Lung (tissue), 12 donors: ENCODE measurements around the gene TUBGCP5. TPM values are rescaled to one million over a fixed set of nuclear protein-coding genes. Genes with fewer than 3 reads are reported as not detected.
"Not testable (repeated sequence)": the region's sequence is repeated elsewhere in the genome, so short reads cannot be mapped to it uniquely, and the experiment has no call there.

ENCODE experiments used
- ATAC-seq: fragments of 200-7000 bp; cut with Tn5 transposase; one replicate; pipeline ENCODE4 v1.9.1; 2020; ENCODE audit warnings: moderate number of reproducible peaks; ENCODE audit not compliant: insufficient read depth, low FRiP score
- DNase-seq, 3 donors: peaks; one replicate each; pipeline ENCODE4 v3.0.0-alpha.2; 2013 to 2017
- H3K27ac ChIP-seq, 2 donors: one replicate each; pipeline ENCODE4 v1.5.1; 2013; ENCODE audit warnings: mild to moderate bottlenecking in 2 of 2, moderate library complexity in 2 of 2, control low read depth in 1 of 2, inconsistent platforms in 1 of 2, low read depth in 1 of 2, low read length in 1 of 2
- H3K27me3 ChIP-seq, 3 donors: one replicate each; pipeline ENCODE4 v1.5.1; 2013; ENCODE audit warnings: low read length in 2 of 3; ENCODE audit not compliant: control insufficient read depth in 3 of 3, insufficient read depth in 3 of 3
- H3K36me3 ChIP-seq, 4 donors: one replicate each; pipeline ENCODE4 v1.5.1; 2013; ENCODE audit warnings: low read length in 4 of 4, mild to moderate bottlenecking in 1 of 4, moderate library complexity in 1 of 4; ENCODE audit not compliant: control insufficient read depth in 4 of 4, insufficient read depth in 4 of 4
- H3K4me1 ChIP-seq, 5 donors: one replicate each; pipeline ENCODE4 v1.5.1; 2013; ENCODE audit warnings: low read length in 5 of 5, mild to moderate bottlenecking in 2 of 5, moderate library complexity in 1 of 5; ENCODE audit not compliant: control insufficient read depth in 5 of 5, insufficient read depth in 5 of 5
- H3K4me3 ChIP-seq: one replicate; pipeline ENCODE4 v1.5.1; 2013; ENCODE audit warnings: mild to moderate bottlenecking, control low read depth, moderate library complexity
- H3K9ac ChIP-seq, 2 donors: one replicate each; pipeline ENCODE4 v1.5.1; 2013; ENCODE audit warnings: low read length in 2 of 2, control low read depth in 1 of 2; ENCODE audit not compliant: insufficient read depth in 1 of 2
- H3K9me3 ChIP-seq, 4 donors: one replicate each; pipeline ENCODE4 v1.5.1; 2013; ENCODE audit warnings: low read length in 3 of 4, mild to moderate bottlenecking in 1 of 4, moderate library complexity in 1 of 4; ENCODE audit not compliant: control insufficient read depth in 4 of 4, insufficient read depth in 3 of 4
- WGBS, 2 donors: extraction: QIAGEN DNeasy Blood & Tissue Kit; methylation state at CpG; one replicate each; pipeline ENCODE4 v1.1.7; 2013; 5-methylcytosine and 5-hydroxymethylcytosine counted together
- polyA plus RNA-seq, 2 donors: library from polyadenylated mRNA; stranded (reverse); fragments of 200-250 nt; gene quantifications; one replicate each; pipeline ENCODE4 v1.2.1, GENCODE V29; 2013
- total RNA-seq, 2 donors: library from RNA; depleted of rRNA in 1 of 2; stranded (reverse); fragments of >200 nt in 1 of 2; gene quantifications; one replicate each; pipeline ENCODE4 v1.2.1, GENCODE V29; 2014 to 2021
- TF ChIP-seq, protein P1 (sequence below): IDR thresholded peaks from 2 replicates; pipeline ENCODE4 v1.5.1; 2012; ENCODE audit warnings: mild to moderate bottlenecking; ENCODE audit errors: control extremely low read depth, extremely low read depth
- donor health status: control.
- donor health status: control.
- donor health status: Bipolar disorder and iron deficiency.
- donor health status: healthy.
- donor health status: DM: yes; HTN: yes; CAD: no.

Gene TUBGCP5
- total and polyA plus RNA-seq, 4 donors: 6.2 to 34.7 (median 11.8) TPM

DNA sequence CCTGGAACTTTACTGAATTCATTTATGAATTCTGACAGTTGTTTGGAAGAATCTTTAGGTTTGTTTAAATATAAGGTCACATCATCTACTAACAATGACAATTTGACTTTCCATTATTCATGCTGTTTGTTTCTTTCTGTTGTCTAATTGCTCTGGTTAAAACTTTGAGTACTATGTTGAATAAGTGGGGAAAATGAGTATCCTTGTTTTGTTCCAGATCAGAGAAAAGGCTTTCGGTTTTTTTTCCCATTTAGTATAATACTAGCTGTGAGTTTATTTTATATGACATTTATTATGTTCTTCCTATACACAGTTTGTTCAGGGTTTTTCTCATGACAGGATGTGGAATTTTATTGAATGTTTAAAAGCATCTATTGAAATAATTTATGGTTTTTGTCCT is 11.3 kb upstream of the TUBGCP5 start:
- no peaks in the 10 kb centered on the region for H3K4me1 ChIP-seq
- 66 to 86% methylated on average over 1 of the region's 1 CpG for WGBS, 2 donors
- no peak overlapping the region for H3K9ac ChIP-seq
- no peak overlapping the region for H3K27ac ChIP-seq
- H3K36me3 ChIP-seq: no peaks in the 10 kb centered on the region
- no peak overlapping the region for H3K4me3 ChIP-seq
- ATAC-seq (no peak), DNase-seq (no peak)
- H3K27me3 ChIP-seq: no peaks in the 10 kb centered on the region
- H3K9me3 ChIP-seq: peaks cover 0 to 4% (median 0%) of the 10 kb centered on the region in 4 donors
- TF ChIP-seq, protein P1, sequence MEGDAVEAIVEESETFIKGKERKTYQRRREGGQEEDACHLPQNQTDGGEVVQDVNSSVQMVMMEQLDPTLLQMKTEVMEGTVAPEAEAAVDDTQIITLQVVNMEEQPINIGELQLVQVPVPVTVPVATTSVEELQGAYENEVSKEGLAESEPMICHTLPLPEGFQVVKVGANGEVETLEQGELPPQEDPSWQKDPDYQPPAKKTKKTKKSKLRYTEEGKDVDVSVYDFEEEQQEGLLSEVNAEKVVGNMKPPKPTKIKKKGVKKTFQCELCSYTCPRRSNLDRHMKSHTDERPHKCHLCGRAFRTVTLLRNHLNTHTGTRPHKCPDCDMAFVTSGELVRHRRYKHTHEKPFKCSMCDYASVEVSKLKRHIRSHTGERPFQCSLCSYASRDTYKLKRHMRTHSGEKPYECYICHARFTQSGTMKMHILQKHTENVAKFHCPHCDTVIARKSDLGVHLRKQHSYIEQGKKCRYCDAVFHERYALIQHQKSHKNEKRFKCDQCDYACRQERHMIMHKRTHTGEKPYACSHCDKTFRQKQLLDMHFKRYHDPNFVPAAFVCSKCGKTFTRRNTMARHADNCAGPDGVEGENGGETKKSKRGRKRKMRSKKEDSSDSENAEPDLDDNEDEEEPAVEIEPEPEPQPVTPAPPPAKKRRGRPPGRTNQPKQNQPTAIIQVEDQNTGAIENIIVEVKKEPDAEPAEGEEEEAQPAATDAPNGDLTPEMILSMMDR: no peak

DNA sequence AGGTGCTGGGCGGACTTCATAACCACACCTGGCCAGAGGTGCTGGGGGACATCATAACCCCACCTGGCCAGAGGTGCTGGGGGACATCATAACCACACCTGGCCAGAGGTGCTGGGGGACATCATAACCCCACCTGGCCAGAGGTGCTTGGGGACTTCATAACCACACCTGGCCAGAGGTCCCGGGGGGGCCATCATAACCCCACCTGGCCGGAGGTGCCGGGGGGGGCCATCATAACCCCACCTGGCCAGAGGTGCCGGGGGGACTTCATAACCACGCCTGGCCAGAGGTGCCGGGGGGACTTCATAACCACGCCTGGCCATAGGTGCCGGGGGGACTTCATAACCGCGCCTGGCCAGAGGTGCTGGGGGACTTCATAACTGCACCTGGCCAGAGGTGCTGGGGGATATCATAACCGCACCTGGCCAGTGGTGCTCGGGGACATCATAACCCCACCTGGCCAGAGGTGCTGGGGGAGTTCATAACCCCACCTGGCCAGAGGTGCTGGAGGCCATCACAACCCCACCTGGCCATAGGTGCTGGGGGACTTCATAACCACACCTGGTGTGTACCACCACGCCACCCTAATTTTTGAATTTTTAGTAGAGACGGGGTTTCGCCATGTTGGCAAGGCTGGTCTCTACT is 10.7 kb upstream of the TUBGCP5 start:
- DNase-seq: no peak
- no peak overlapping the region for H3K9ac ChIP-seq
- peaks cover 0 to 3% (median 0%) of the 10 kb centered on the region in 4 donors for H3K9me3 ChIP-seq
- H3K4me1 ChIP-seq: no peaks in the 10 kb centered on the region
- no peaks in the 10 kb centered on the region for H3K27me3 ChIP-seq
- H3K36me3 ChIP-seq: no peaks in the 10 kb centered on the region
- no peak overlapping the region for H3K27ac ChIP-seq
- no peak for ATAC-seq
- TF ChIP-seq, protein P1: no peak
- no peak overlapping the region for H3K4me3 ChIP-seq
- 93 to 95% methylated on average over 16 of the region's 16 CpGs for WGBS, 2 donors

DNA sequence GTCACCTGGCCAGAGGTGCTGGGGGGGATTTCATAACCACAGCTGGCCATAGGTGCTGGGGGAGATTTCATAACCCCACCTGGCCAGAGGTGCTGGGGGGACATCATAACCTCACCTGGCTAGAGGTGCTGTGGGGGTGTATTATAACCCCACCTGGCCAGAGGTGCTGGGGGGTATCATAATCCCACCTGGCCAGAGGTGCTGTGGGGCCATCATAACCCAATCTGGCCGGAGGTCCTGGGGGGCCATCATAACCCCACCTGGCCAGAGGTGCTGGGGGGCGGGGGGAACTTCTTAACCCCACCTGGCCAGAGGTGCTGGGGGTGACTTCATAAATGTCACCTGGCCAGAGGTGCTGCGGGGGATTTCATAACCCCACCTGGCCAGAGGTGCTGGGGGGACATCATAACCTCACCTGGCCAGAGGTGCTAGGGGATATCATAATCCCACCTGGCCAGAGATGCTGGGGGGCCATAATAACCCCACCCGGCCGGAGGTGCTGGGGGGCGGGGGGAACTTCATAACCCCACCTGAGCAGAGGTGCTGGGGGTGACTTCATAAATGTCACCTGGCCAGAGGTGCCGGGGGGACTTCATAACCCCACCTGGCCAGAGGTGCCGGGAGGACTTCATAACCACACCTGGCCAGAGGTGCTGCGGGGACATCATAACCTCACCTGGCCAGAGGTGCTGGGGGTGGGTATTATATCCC is 9.4 kb upstream of the TUBGCP5 start:
- not testable (repeated sequence) for H3K9me3 ChIP-seq, H3K27ac ChIP-seq, H3K4me1 ChIP-seq, H3K36me3 ChIP-seq, H3K9ac ChIP-seq, ATAC-seq, H3K4me3 ChIP-seq, H3K27me3 ChIP-seq, DNase-seq
- WGBS, 2 donors: 91 to 92% methylated on average over 9 of the region's 9 CpGs

DNA sequence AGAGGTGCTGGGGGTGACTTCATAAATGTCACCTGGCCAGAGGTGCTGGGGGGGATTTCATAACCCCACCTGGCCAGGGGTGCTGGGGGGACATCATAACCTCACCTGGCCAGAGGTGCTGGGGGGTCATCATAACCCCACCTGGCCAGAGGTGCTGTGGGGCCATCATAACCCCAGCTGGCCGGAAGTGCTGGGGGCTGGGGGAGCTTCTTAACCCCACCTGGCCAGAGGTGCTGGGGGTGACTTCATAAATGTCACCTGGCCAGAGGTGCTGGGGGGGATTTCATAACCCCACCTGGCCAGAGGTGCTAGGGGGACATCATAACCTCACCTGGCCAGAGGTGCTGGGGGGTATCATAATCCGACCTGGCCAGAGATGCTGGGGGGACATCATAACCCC is 4.6 kb upstream of the TUBGCP5 start:
- H3K9me3 ChIP-seq, ATAC-seq, H3K9ac ChIP-seq, H3K36me3 ChIP-seq, H3K27me3 ChIP-seq, H3K4me3 ChIP-seq, DNase-seq, H3K27ac ChIP-seq, H3K4me1 ChIP-seq: not testable (repeated sequence)
- whole genome bisulfite sequencing, 2 donors: 83 to 89% methylated on average over 2 of the region's 2 CpGs

DNA sequence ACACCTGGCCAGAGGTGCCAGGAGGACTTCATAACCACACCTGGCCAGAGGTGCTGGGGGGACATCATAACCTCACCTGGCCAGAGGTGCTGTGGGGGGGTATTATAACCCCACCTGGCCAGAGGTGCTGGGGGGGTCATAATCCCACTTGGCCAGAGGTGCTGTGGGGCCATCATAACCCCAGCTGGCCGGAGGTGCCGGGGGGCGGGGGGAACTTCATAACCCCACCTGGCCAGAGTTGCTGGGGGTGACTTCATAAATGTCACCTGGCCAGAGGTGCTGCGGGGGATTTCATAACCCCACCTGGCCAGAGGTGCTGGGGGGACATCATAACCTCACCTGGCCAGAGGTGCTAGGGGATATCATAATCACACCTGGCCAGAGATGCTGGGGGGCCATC is 4.2 kb upstream of the TUBGCP5 start:
- DNase-seq, H3K36me3 ChIP-seq, H3K4me3 ChIP-seq, H3K9me3 ChIP-seq, H3K4me1 ChIP-seq, H3K27me3 ChIP-seq, ATAC-seq, H3K9ac ChIP-seq, H3K27ac ChIP-seq: not testable (repeated sequence)
- WGBS, 2 donors: 96 to 99% methylated on average over 4 of the region's 4 CpGs

DNA sequence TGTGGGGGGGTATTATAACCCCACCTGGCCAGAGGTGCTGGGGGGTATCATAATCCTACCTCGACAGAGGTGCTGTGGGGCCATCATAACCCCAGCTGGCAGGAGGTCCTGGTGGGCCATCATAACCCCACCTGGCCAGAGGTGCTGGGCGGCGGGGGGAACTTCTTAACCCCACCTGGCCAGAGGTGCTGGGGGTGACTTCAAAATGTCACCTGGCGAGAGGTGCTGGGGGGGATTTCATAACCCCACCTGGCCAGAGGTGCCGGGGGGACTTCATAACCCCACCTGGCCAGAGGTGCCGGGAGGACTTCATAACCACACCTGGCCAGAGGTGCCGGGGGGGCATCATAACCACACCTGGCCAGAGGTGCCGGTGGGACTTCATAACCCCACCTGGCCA is 2.4 kb upstream of the TUBGCP5 start:
- not testable (repeated sequence) for H3K27me3 ChIP-seq, DNase-seq, H3K4me3 ChIP-seq, H3K36me3 ChIP-seq, ATAC-seq, H3K9me3 ChIP-seq, H3K27ac ChIP-seq, H3K9ac ChIP-seq
- H3K4me1 ChIP-seq: peaks cover 0 to 13% (median 0%) of the 10 kb centered on the region in 5 donors
- WGBS, 2 donors: 89 to 94% methylated on average over 8 of the region's 8 CpGs
